Panc1 (cell line): ENCODE data around the gene TMEM106C. TPM values are rescaled to one million over a fixed set of nuclear protein-coding genes. Genes with fewer than 3 reads are reported as not detected.

Experiments used
- ATAC-seq: fragments of 200-7000 bp; cut with Tn5 transposase; 2 replicates; pipeline ENCODE4 v1.9.1; 2020; ENCODE audit warnings: mild to moderate bottlenecking, moderate library complexity
- BruUV-seq: library from RNA; stranded (reverse); fragments of 400-500 nt; replicated peaks from 2 replicates; lab custom pipeline; 2021; lab: Mats Ljungman, UMichigan
- CTCF ChIA-PET: fragments of 300-600 bp; sonication (Branson Sonifier 250); formaldehyde crosslinking; loops from one replicate; lab custom pipeline; 2022; ENCODE audit warnings: antibody characterized with exemption; lab: Charles Lee
- POLR2A ChIA-PET: fragments of 300-600 bp; sonication (Branson Sonifier 250); formaldehyde crosslinking; loops from one replicate; lab custom pipeline; 2022; ENCODE audit warnings: antibody characterized with exemption; lab: Charles Lee
- DNase-seq: peaks from one replicate; pipeline ENCODE4 v3.0.0-alpha.2; 2010; ENCODE audit warnings: low read depth, low spot score
- H3K27ac ChIP-seq: 2 replicates; pipeline ENCODE4 v1.5.1; 2011; ENCODE audit warnings: mild to moderate bottlenecking, low read length, inconsistent platforms
- H3K27me3 ChIP-seq: fragments of 200-500 bp; sonication (Bioruptor generic); 2 replicates; pipeline ENCODE4 v1.6.0; 2014; ENCODE audit warnings: low read length, inconsistent platforms; ENCODE audit not compliant: control insufficient read depth, insufficient read depth
- H3K36me3 ChIP-seq: fragments of 200-500 bp; sonication (Bioruptor generic); 2 replicates; pipeline ENCODE4 v1.5.1; 2014; ENCODE audit warnings: inconsistent platforms, mild to moderate bottlenecking, low read length, moderate library complexity; ENCODE audit not compliant: control insufficient read depth, insufficient read depth
- H3K4me1 ChIP-seq: 2 replicates; pipeline ENCODE4 v1.5.1; 2011; ENCODE audit warnings: inconsistent platforms, mild to moderate bottlenecking, low read length, moderate library complexity; ENCODE audit not compliant: control insufficient read depth, insufficient read depth
- H3K4me3 ChIP-seq, 2 experiments: 2 replicates each; pipeline ENCODE4 v1.5.1; 2011 to 2012; ENCODE audit warnings: low read depth in 2 of 2, low read length in 2 of 2, mild to moderate bottlenecking in 2 of 2, inconsistent platforms in 1 of 2, moderate library complexity in 1 of 2
- H3K9me3 ChIP-seq: fragments of 200-500 bp; sonication (Bioruptor generic); 2 replicates; pipeline ENCODE4 v1.5.1; 2014; ENCODE audit warnings: low read depth, mild to moderate bottlenecking, inconsistent platforms, low read length, moderate library complexity; ENCODE audit not compliant: control insufficient read depth, insufficient read depth
- POLR2AphosphoS5 ChIP-seq: IDR thresholded peaks from 2 replicates; pipeline ENCODE4 v1.6.1; 2012; ENCODE audit warnings: mild to moderate bottlenecking, low read depth, low read length, moderate library complexity
- SIN3A ChIP-seq: IDR thresholded peaks from 2 replicates; pipeline ENCODE4 v1.6.1; 2012; ENCODE audit warnings: low read depth, mild to moderate bottlenecking, low read length, moderate library complexity, borderline replicate concordance; ENCODE audit not compliant: insufficient read depth
- TCF7L2 ChIP-seq: IDR thresholded peaks from 2 replicates; pipeline ENCODE4 v1.6.1; 2011; ENCODE audit warnings: mild to moderate bottlenecking, low read depth, low read length, inconsistent platforms
- in situ Hi-C: cut with HindIII; loops from 2 replicates; pipeline ENCODE4 v1.10.0; 2016; ENCODE audit warnings: low sequenced_read_pairs, low pct_unique_long_range_greater_than_20kb
- intact Hi-C: fragments of 100-400 bp; cut with micrococcal nuclease; formaldehyde crosslinking; loops from one replicate; pipeline ENCODE4 v1.10.0; 2022; ENCODE audit not compliant: unreplicated experiment
- total RNA-seq: library from RNA; stranded (reverse); gene quantifications from one replicate; pipeline ENCODE4 v1.2.1, GENCODE V29; 2021; ENCODE audit not compliant: unreplicated experiment
- TF ChIP-seq, protein P1 (sequence below), 2 experiments: IDR thresholded peaks; 2 replicates each; pipeline ENCODE4 v1.6.1; 2011 to 2012; ENCODE audit warnings: low read depth in 2 of 2, control low read depth in 1 of 2, low read length in 1 of 2, mild to moderate bottlenecking in 1 of 2, moderate library complexity in 1 of 2; ENCODE audit not compliant: insufficient read depth in 1 of 2
- TF ChIP-seq, protein P2 (sequence below): fragments of 450-650 bp; IDR thresholded peaks from 2 replicates; pipeline ENCODE4 v1.5.1; 2017; ENCODE audit warnings: mild to moderate bottlenecking

The TMEM106C gene
- total RNA-seq, 1 experiment from 2014 or later = 93.7 TPM

DNA sequence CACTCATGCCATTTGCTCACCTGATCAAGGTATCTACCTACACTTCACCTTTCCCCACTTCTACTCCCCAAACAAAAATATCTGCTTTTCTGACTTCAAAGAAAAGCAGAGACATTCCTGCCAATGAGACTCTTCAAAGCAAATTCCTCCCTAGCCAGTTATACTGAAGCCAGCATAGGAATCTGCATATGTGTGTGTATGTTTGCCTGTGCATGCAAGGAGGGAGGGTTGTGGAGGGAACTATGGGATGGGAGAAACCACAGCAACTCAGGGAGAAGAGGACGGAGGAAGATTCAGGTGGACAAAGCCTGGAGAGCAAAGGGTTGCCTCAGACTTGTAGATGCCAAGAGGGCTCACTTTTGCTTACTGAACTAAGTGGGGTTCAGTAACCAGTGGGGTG is 32.2 kb upstream of the TMEM106C start:
- Histone ChIP-seq H3K27me3 (peaks cover 19% of the 10 kb centered on the region), H3K4me1 (no peaks in the 10 kb centered on the region), H3K4me3 (no peak overlapping the region), H3K36me3 (no peaks in the 10 kb centered on the region), H3K27ac (no peak overlapping the region), H3K9me3 (no peaks in the 10 kb centered on the region)
- BruUV-seq = no TSS peak
- in situ Hi-C loops = no loop called here
- ChIA-PET CTCF (no interaction called here), POLR2A (no interaction called here)
- no peak for TF ChIP-seq TCF7L2
- no peak for ATAC-seq
- intact Hi-C loops = no loop called here
- no peak for DNase-seq

DNA sequence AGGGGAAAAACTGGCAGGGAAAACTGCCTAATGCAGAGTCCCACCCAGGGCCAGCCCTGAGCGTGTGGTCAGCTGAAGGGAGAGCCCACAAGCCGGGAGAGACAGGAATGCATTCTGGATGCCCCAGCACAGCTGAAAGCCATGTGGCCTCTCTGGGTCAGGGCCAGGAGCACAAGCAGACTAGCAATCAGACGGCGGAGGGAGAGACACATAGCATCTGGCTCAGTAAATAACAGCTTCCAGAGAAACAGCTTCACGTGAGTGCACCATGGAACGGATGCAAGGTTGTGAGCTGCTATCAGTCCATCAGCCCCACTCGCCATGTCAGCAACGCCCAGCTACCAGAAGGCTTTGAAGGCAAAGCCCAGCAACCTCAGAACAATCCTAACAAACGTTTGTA is 28.2 kb upstream of the TMEM106C start:
- ChIA-PET CTCF (interaction anchor here (1.2 kb wide), 1 partner anchor 14 kb away, joined by 6 read pairs; no protein-coding TSS in a partner anchor), POLR2A (no interaction called here)
- ATAC-seq (no peak), DNase-seq (no peak)
- in situ Hi-C loops (no loop called here), intact Hi-C loops (no loop called here)
- Histone ChIP-seq H3K4me3 (no peak overlapping the region), H3K4me1 (no peaks in the 10 kb centered on the region), H3K36me3 (no peaks in the 10 kb centered on the region), H3K27ac (no peak overlapping the region), H3K27me3 (peaks cover 10% of the 10 kb centered on the region), H3K9me3 (no peaks in the 10 kb centered on the region)
- BruUV-seq = no TSS peak
- TF ChIP-seq, protein P1, sequence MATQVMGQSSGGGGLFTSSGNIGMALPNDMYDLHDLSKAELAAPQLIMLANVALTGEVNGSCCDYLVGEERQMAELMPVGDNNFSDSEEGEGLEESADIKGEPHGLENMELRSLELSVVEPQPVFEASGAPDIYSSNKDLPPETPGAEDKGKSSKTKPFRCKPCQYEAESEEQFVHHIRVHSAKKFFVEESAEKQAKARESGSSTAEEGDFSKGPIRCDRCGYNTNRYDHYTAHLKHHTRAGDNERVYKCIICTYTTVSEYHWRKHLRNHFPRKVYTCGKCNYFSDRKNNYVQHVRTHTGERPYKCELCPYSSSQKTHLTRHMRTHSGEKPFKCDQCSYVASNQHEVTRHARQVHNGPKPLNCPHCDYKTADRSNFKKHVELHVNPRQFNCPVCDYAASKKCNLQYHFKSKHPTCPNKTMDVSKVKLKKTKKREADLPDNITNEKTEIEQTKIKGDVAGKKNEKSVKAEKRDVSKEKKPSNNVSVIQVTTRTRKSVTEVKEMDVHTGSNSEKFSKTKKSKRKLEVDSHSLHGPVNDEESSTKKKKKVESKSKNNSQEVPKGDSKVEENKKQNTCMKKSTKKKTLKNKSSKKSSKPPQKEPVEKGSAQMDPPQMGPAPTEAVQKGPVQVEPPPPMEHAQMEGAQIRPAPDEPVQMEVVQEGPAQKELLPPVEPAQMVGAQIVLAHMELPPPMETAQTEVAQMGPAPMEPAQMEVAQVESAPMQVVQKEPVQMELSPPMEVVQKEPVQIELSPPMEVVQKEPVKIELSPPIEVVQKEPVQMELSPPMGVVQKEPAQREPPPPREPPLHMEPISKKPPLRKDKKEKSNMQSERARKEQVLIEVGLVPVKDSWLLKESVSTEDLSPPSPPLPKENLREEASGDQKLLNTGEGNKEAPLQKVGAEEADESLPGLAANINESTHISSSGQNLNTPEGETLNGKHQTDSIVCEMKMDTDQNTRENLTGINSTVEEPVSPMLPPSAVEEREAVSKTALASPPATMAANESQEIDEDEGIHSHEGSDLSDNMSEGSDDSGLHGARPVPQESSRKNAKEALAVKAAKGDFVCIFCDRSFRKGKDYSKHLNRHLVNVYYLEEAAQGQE (IDR thresholded peaks at IDR 0.05; ENCODE audit: insufficient read depth in 1 of 2, low read depth in 2 of 2, low read length in 1 of 2) = no peak
- TF ChIP-seq, protein P2, sequence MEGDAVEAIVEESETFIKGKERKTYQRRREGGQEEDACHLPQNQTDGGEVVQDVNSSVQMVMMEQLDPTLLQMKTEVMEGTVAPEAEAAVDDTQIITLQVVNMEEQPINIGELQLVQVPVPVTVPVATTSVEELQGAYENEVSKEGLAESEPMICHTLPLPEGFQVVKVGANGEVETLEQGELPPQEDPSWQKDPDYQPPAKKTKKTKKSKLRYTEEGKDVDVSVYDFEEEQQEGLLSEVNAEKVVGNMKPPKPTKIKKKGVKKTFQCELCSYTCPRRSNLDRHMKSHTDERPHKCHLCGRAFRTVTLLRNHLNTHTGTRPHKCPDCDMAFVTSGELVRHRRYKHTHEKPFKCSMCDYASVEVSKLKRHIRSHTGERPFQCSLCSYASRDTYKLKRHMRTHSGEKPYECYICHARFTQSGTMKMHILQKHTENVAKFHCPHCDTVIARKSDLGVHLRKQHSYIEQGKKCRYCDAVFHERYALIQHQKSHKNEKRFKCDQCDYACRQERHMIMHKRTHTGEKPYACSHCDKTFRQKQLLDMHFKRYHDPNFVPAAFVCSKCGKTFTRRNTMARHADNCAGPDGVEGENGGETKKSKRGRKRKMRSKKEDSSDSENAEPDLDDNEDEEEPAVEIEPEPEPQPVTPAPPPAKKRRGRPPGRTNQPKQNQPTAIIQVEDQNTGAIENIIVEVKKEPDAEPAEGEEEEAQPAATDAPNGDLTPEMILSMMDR = no peak
- no peak for TF ChIP-seq TCF7L2
- no peak for TF ChIP-seq POLR2AphosphoS5

- intact Hi-C loops = no loop called here
These were observed 25.3 kb upstream of the TMEM106C start for GRCh38 chr12:47938093-47938492.

More at GRCh38 chr12:47938093-47938492, 25.3 kb upstream of the TMEM106C start:
- POLR2A ChIA-PET = interaction anchor here (0.6 kb wide), 1 partner anchor 23 kb away, joined by 3 read pairs; no protein-coding TSS in a partner anchor
- TF ChIP-seq, protein P1 (IDR thresholded peaks at IDR 0.05; ENCODE audit: insufficient read depth in 1 of 2, low read depth in 2 of 2, low read length in 1 of 2) = no peak
- TF ChIP-seq, protein P2 = no peak
- TF ChIP-seq POLR2AphosphoS5 (no peak), TCF7L2 (no peak), SIN3A (no peak)
- no peaks in the 10 kb centered on the region for H3K36me3 ChIP-seq
- H3K9me3 ChIP-seq = no peaks in the 10 kb centered on the region
- DNase-seq (no peak), ATAC-seq (no peak)
- H3K27me3 ChIP-seq = peaks cover 3% of the 10 kb centered on the region; the same call in 1 of the 2 replicates
- H3K27ac ChIP-seq = no peak overlapping the region
- no peak overlapping the region for H3K4me3 ChIP-seq
- no TSS peak for BruUV-seq
- CTCF ChIA-PET = no interaction called here
- in situ Hi-C loops = no loop called here
- no peaks in the 10 kb centered on the region for H3K4me1 ChIP-seq
